BJ (cell line): Measurements from ENCODE around the gene MARCHF2. TPM values are rescaled to one million over a fixed set of nuclear protein-coding genes. Genes with fewer than 3 reads are reported as not detected.
"Not testable (repeated sequence)": the region's sequence is repeated elsewhere in the genome, so short reads cannot be mapped to it uniquely, and the experiment has no call there.

ENCODE experiments used
- CTCF ChIA-PET: fragments of 350-600 bp; formaldehyde crosslinking; extraction: SDS; loops from one replicate; lab custom pipeline; 2021; ENCODE audit warnings: antibody characterized with exemption, inconsistent platforms; lab: Yijun Ruan, JAX
- POLR2A ChIA-PET: fragments of 300-600 bp; sonication (Branson Sonifier 250); formaldehyde crosslinking; extraction: SDS; loops from one replicate; lab custom pipeline; 2021; ENCODE audit warnings: antibody characterized with exemption; lab: Charles Lee
- DNase-seq: peaks from one replicate; pipeline ENCODE4 v3.0.0-alpha.2; 2011; ENCODE audit warnings: low read depth
- H3K27me3 ChIP-seq: 2 replicates; pipeline ENCODE4 v1.6.0; 2011; ENCODE audit warnings: low read length; ENCODE audit not compliant: control insufficient read depth, insufficient read depth
- H3K36me3 ChIP-seq: 2 replicates; pipeline ENCODE4 v1.5.1; 2011; ENCODE audit warnings: low read length; ENCODE audit not compliant: control insufficient read depth, insufficient read depth
- H3K4me3 ChIP-seq: 2 replicates; pipeline ENCODE4 v1.5.1; 2011; ENCODE audit warnings: low read depth, mild to moderate bottlenecking, control low read depth, low read length
- CTCF ChIP-seq: IDR thresholded peaks from 2 replicates; pipeline ENCODE4 v1.5.1; 2011; ENCODE audit warnings: low read depth, mild to moderate bottlenecking, control low read depth, inconsistent platforms, low read length, moderate library complexity; ENCODE audit not compliant: insufficient read depth
- polyA plus RNA-seq: library from polyadenylated mRNA; depleted of rRNA; stranded (reverse); fragments of >200 nt; gene quantifications from 2 replicates; pipeline ENCODE4 v1.2.3, GENCODE V29; 2011

Gene MARCHF2
- polyA plus RNA-seq, 1 experiment = 39.3 TPM

DNA sequence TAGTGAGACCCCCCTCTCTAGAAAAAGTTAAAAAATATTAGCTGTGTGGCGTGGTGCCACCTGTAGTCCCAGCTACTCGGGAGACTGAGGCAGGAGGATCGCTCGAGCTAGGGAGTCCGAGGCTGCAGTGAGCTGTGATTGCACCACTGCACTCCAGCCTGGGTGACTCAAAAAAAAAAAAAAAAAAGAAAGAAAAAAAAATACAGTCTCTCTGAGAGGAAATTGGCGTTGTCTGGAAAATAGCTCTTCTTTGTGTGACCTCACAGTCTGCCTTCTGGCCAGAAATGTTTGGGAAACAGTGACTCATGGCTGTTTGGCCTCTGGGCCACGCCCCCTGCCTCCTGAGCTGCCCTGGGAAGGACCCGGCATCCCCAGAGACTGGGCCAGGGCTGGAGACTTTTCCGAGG is 10.7 kb downstream of the MARCHF2 start:
- Histone ChIP-seq H3K4me3 (no peak overlapping the region), H3K27me3 (no peaks in the 10 kb centered on the region), H3K36me3 (no peaks in the 10 kb centered on the region)
- DNase-seq = peak; percentile 93
- ChIA-PET CTCF (interaction anchor here (1.2 to 1.7 kb wide), 4 partner anchors 11 to 157 kb away, joined by 3 to 5 read pairs (median 4); partner anchors contain the start of gene MARCHF2), POLR2A (interaction anchor here (0.6 kb wide), 1 partner anchor 90 kb away, joined by 4 read pairs; the partner anchor contains the start of gene ZNF414)
- no peak for TF ChIP-seq CTCF

DNA sequence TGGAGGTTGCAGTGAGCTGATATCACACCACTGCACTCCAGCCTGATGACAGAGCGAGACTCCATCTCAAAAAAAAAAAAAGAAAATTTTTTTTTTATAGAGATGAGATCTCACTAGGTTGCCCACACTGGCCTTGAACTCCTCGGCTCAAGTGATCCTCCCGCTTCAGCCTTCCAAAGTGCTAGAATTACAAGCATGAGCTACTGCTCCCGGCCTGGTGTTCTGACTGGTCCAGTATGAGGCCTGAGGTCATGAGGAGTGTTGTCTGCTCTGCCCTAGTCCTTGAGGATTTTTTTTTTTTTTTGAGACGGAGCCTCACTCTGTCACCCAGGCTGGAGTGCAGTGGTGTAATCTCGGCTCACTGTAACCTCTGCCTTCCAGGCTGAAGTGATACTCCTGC is 12.2 kb downstream of the MARCHF2 start:
- H3K4me3 ChIP-seq, DNase-seq, H3K36me3 ChIP-seq, H3K27me3 ChIP-seq, POLR2A ChIA-PET: not testable (repeated sequence)
- CTCF ChIA-PET = interaction anchor here (0.5 to 1.8 kb wide), 3 partner anchors 8 to 257 kb away, joined by 3 to 6 read pairs (median 5); no protein-coding TSS in a partner anchor

DNA sequence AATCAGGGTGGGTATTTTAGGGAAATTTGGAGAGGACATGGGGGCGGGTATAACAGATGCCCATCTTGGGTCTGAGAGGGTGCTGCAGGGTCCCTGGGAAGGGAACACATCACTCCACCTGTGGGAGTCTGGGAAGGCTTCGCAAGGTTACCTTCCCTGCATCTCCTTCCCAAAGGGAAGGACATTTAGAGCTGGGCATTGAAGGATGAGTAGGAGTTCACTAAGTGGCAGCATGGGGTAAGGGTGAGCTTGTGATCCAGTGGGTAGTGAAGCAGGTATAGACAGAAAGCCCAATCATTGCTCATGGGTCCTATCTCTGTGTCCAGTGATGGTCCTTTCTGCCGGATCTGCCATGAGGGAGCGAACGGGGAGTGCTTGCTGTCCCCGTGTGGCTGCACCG is 13.2 kb downstream of the MARCHF2 start:
- Histone ChIP-seq H3K36me3 (peaks cover 2% of the 10 kb centered on the region; the same call in 1 of the 2 replicates), H3K4me3 (no peak overlapping the region), H3K27me3 (no peaks in the 10 kb centered on the region)
- TF ChIP-seq CTCF = no peak
- CTCF ChIA-PET = interaction anchor here (0.6 to 1.8 kb wide), 2 partner anchors 16 to 26 kb away, joined by 3 to 6 read pairs; no protein-coding TSS in a partner anchor
- no peak for DNase-seq
- POLR2A ChIA-PET = no interaction called here

GRCh38 chr19:8429044-8429443 is 15.9 kb downstream of the MARCHF2 start:
- Histone ChIP-seq H3K4me3 (no peak overlapping the region), H3K27me3 (no peaks in the 10 kb centered on the region), H3K36me3 (peaks cover 2% of the 10 kb centered on the region; the same call in 1 of the 2 replicates)
- DNase-seq = no peak
- TF ChIP-seq CTCF = no peak
- ChIA-PET CTCF (interaction anchor here (1.3 kb wide), 1 partner anchor 8 kb away, joined by 4 read pairs; no protein-coding TSS in a partner anchor), POLR2A (no interaction called here)

- no peak for TF ChIP-seq CTCF
- ChIA-PET CTCF (no interaction called here), POLR2A (no interaction called here)
- DNase-seq = no peak
- H3K27me3 ChIP-seq = no peaks in the 10 kb centered on the region
- H3K4me3 ChIP-seq = no peak overlapping the region
- peaks cover 2% of the 10 kb centered on the region; the same call in 1 of the 2 replicates for H3K36me3 ChIP-seq
These were observed 16.7 kb downstream of the MARCHF2 start for GRCh38 chr19:8429826-8430225.

GRCh38 chr19:8430650-8431049 is 17.5 kb downstream of the MARCHF2 start:
- no peak overlapping the region for H3K4me3 ChIP-seq
- H3K27me3 ChIP-seq = no peaks in the 10 kb centered on the region
- CTCF ChIA-PET = no interaction called here
- peaks cover 2% of the 10 kb centered on the region; the same call in 1 of the 2 replicates for H3K36me3 ChIP-seq
- no peak for TF ChIP-seq CTCF
- DNase-seq = no peak
- POLR2A ChIA-PET = no interaction called here
